Mammary epithelial cell (primary cell): ENCODE results near the gene ZFAND3.

Experiments used
- CTCF ChIP-seq, 2 donors: IDR thresholded peaks in 1 of 2; conservative IDR thresholded peaks in 1 of 2; 2 replicates each; pipeline ENCODE4 v1.5.1; 2011 to 2012; ENCODE audit warnings: inconsistent platforms in 2 of 2, low read length in 2 of 2, mild to moderate bottlenecking in 2 of 2, control low read depth in 1 of 2, low read depth in 1 of 2; ENCODE audit not compliant: insufficient read depth in 1 of 2; ENCODE audit errors: extremely low read depth in 1 of 2
- EZH2 ChIP-seq: IDR thresholded peaks from 2 replicates; pipeline ENCODE4 v1.6.1; 2012; ENCODE audit warnings: low read length, inconsistent platforms, borderline replicate concordance

GRCh38 chr6:38105066-38105465 lies 285.5 kb downstream of the ZFAND3 start:
- no peak for TF ChIP-seq CTCF (conservative IDR thresholded peaks at IDR 0.05 in 1 of 2, IDR thresholded peaks at IDR 0.05 in 1 of 2; ENCODE audit: extremely low read depth in 1 of 2, insufficient read depth in 1 of 2, low read depth in 1 of 2, low read length in 2 of 2)
- TF ChIP-seq EZH2 = no peak
